GM12878 (cell line): ENCODE measurements around the gene RSPH9.

Experiments
- BACH1 ChIP-seq: fragments of 450-650 bp; IDR thresholded peaks from 2 replicates; pipeline ENCODE4 v1.6.1; 2017; ENCODE audit warnings: mild to moderate bottlenecking, borderline replicate concordance
- HDAC2 ChIP-seq: fragments of 200-600 bp; sonication (generic); IDR thresholded peaks from 2 replicates; pipeline ENCODE4 v1.6.1; 2017
- POLR2AphosphoS5 ChIP-seq: IDR thresholded peaks from 2 replicates; pipeline ENCODE4 v1.6.1; 2011; ENCODE audit warnings: mild to moderate bottlenecking, low read length, inconsistent platforms
- RCOR1 ChIP-seq: conservative IDR thresholded peaks from 2 replicates; pipeline ENCODE4 v1.6.1; 2012; ENCODE audit warnings: low read depth, low read length, improper control_type of control experiment
- TAF1 ChIP-seq: IDR thresholded peaks from 2 replicates; pipeline ENCODE4 v1.6.1; 2011; ENCODE audit warnings: mild to moderate bottlenecking, low read depth, low read length, borderline replicate concordance
- ZNF274 ChIP-seq: IDR thresholded peaks from one replicate; pipeline ENCODE4 v1.8.0; 2011; ENCODE audit not compliant: insufficient read length, insufficient read depth

- TF ChIP-seq POLR2AphosphoS5 (no peak), BACH1 (no peak), HDAC2 (no peak), RCOR1 (no peak), TAF1 (no peak), ZNF274 (no peak)
Observed at GRCh38 chr6:43681303-43681702, 36.5 kb downstream of the RSPH9 start.
